Melanocyte of skin (primary cell): ENCODE measurements around the gene SLITRK3. TPM values are rescaled to one million over a fixed set of nuclear protein-coding genes. Genes with fewer than 3 reads are reported as not detected.

Experiments
- total RNA-seq, 2 donors: library from RNA; depleted of rRNA; stranded (reverse); fragments of >200 nt; gene quantifications; 2 replicates each; pipeline ENCODE4 v1.2.3, GENCODE V29; 2012

SLITRK3 gene
- total RNA-seq: not detected

GRCh38 chr3:165195640-165196576 is at the start of gene SLITRK3:
SLITRK3 (minus strand) TSS chr3:165196384; CDS start chr3:165190830, 5,554 bp downstream.

Other genes starting within 250 kb of the SLITRK3 start
- gene SI, start 117.9 kb downstream of the SLITRK3 start, total RNA-seq: not detected